Left renal cortex interstitium (tissue), 4 donors: ENCODE measurements around the gene ZNF213. TPM values are rescaled to one million over a fixed set of nuclear protein-coding genes. Genes with fewer than 3 reads are reported as not detected.

ENCODE experiments used
- DNase-seq, 4 donors: peaks; one replicate each; pipeline ENCODE4 v3.0.0-alpha.2; 2013; ENCODE audit warnings: low read depth in 4 of 4, low spot score in 2 of 4, missing footprints in 1 of 4
- polyA plus RNA-seq, 4 donors: library from polyadenylated mRNA; unstranded; fragments of 120-200 nt; gene quantifications; one replicate each; pipeline ENCODE4 v1.2.1, GENCODE V29; 2013; ENCODE audit not compliant: insufficient read length in 4 of 4

ZNF213 gene
- polyA plus RNA-seq, 4 donors, result 9.6 to 16.4 (median 15.4) TPM

GRCh38 chr16:3099732-3100499, 34.9 kb upstream of the ZNF213 start:
- DNase-seq, result peak in 1 of 4 donors; percentile 83

GRCh38 chr16:3101018-3101840, 33.6 kb upstream of the ZNF213 start:
- DNase-seq, result no peak

GRCh38 chr16:3101841-3102470, 32.9 kb upstream of the ZNF213 start:
- DNase-seq, result no peak

GRCh38 chr16:3106205-3106928, 28.5 kb upstream of the ZNF213 start:
- peak in 2 of 4 donors; percentile 80 to 82 for DNase-seq

- DNase-seq, result peak in 1 of 4 donors; percentile 71
Observed at GRCh38 chr16:3112058-3112880, 22.6 kb upstream of the ZNF213 start, which contains the start of gene ZNF205. ZNF205 (plus strand) TSS chr16:3112586; CDS start chr16:3113431, 845 bp downstream.

GRCh38 chr16:3112881-3113574, 21.8 kb upstream of the ZNF213 start:
- no peak for DNase-seq

- DNase-seq, result no peak
Observed at GRCh38 chr16:3113765-3114479, 20.9 kb upstream of the ZNF213 start.

- DNase-seq, result no peak
Observed at GRCh38 chr16:3115003-3115402, 19.8 kb upstream of the ZNF213 start.

- no peak for DNase-seq
Observed at GRCh38 chr16:3115561-3115960, 19.3 kb upstream of the ZNF213 start.

GRCh38 chr16:3118204-3118790, 16.5 kb upstream of the ZNF213 start:
- DNase-seq, result no peak

- DNase-seq, result no peak
Observed at GRCh38 chr16:3118846-3119245, 16.0 kb upstream of the ZNF213 start.

- no peak for DNase-seq
Observed at GRCh38 chr16:3119286-3119685, 15.5 kb upstream of the ZNF213 start.

- DNase-seq, result no peak
Observed at GRCh38 chr16:3119701-3120408, 15.0 kb upstream of the ZNF213 start.

GRCh38 chr16:3120435-3120834, 14.4 kb upstream of the ZNF213 start:
- DNase-seq, result no peak

- DNase-seq, result no peak
Observed at GRCh38 chr16:3121851-3122467, 12.9 kb upstream of the ZNF213 start.

- DNase-seq, result no peak
Observed at GRCh38 chr16:3122926-3123570, 11.8 kb upstream of the ZNF213 start.
